Natural killer cell (primary cell): ENCODE measurements around the gene TRIM54. TPM values are rescaled to one million over a fixed set of nuclear protein-coding genes. Genes with fewer than 3 reads are reported as not detected.

Experiments
- ATAC-seq, 3 donors: fragments of 150-1000 bp in 2 of 3; fragments of 200-7000 bp in 1 of 3; cut with Tn5 transposase; 1 replicate in 1 of 3; 2 replicates in 2 of 3; pipeline ENCODE4 v1.10.0; 2021; ENCODE audit warnings: mild to moderate bottlenecking in 2 of 3, moderate library complexity in 2 of 3
- DNase-seq, 2 donors: peaks; one replicate each; pipeline versions ENCODE4 v3.0.0 to v3.0.0-alpha.2; 2013 to 2021; ENCODE audit warnings: mixed read lengths in 1 of 2
- H3K27ac ChIP-seq: one replicate; pipeline ENCODE4 v1.5.1; 2013; ENCODE audit warnings: mild to moderate bottlenecking, low read length
- H3K27me3 ChIP-seq: one replicate; pipeline ENCODE4 v1.6.1; 2013; ENCODE audit warnings: low read length; ENCODE audit not compliant: control insufficient read depth, insufficient read depth
- H3K36me3 ChIP-seq: one replicate; pipeline ENCODE4 v1.6.1; 2013; ENCODE audit warnings: low read length; ENCODE audit not compliant: control insufficient read depth, insufficient read depth
- H3K4me1 ChIP-seq: one replicate; pipeline ENCODE4 v1.6.1; 2013; ENCODE audit warnings: low read length; ENCODE audit not compliant: control insufficient read depth, insufficient read depth
- H3K4me3 ChIP-seq: one replicate; pipeline ENCODE4 v1.5.1; 2013; ENCODE audit warnings: low read length
- H3K9me3 ChIP-seq: one replicate; pipeline ENCODE4 v1.6.1; 2013; ENCODE audit warnings: low read length; ENCODE audit not compliant: control insufficient read depth, insufficient read depth
- H3K27ac Mint-ChIP-seq, 2 donors: one replicate each; pipeline ENCODE4 v1.8.0; 2022; ENCODE audit warnings: mild to moderate bottlenecking in 2 of 2, mixed read lengths in 2 of 2, moderate library complexity in 1 of 2
- H3K27me3 Mint-ChIP-seq, 2 donors: one replicate each; pipeline ENCODE4 v1.8.0; 2022; ENCODE audit warnings: low read depth in 2 of 2, mixed read lengths in 2 of 2
- H3K36me3 Mint-ChIP-seq: one replicate; pipeline ENCODE4 v1.8.0; 2022; ENCODE audit warnings: mixed read lengths
- H3K4me1 Mint-ChIP-seq, 2 donors: one replicate each; pipeline ENCODE4 v1.8.0; 2022; ENCODE audit warnings: mixed read lengths in 2 of 2
- H3K4me3 Mint-ChIP-seq: one replicate; pipeline ENCODE4 v1.8.0; 2022; ENCODE audit warnings: mild to moderate bottlenecking, moderate library complexity, mixed read lengths
- H3K9me3 Mint-ChIP-seq, 2 donors: one replicate each; pipeline ENCODE4 v1.8.0; 2022; ENCODE audit warnings: mixed read lengths in 2 of 2
- CTCF ChIP-seq: fragments of 200-600 bp; IDR thresholded peaks from one replicate; pipeline ENCODE4 v1.8.0; 2022; ENCODE audit warnings: antibody characterized with exemption
- WGBS: methylation state at CpG from one replicate; pipeline ENCODE4 v1.1.7; 2013; ENCODE audit warnings: missing lambda C conversion rate; ENCODE audit not compliant: insufficient coverage; 5-methylcytosine and 5-hydroxymethylcytosine counted together
- intact Hi-C: fragments of 100-400 bp; cut with micrococcal nuclease; formaldehyde crosslinking; loops from one replicate; pipeline ENCODE4 v1.14.2; 2022
- total RNA-seq, 4 donors: library from RNA; stranded (reverse); fragments of 120-200 nt in 1 of 4; gene quantifications; one replicate each; pipeline versions ENCODE4 v1.2.3 to v1.2.4, GENCODE V29; 2013 to 2022

Gene TRIM54
- total RNA-seq, 3 donors from 2014 or later (not counting 1 experiment from before 2014, with no cell fraction given), result 0.18 to 0.21 TPM; not detected in 1

GRCh38 chr2:27236626-27237025 lies 45.6 kb upstream of the TRIM54 start:
- Mint-ChIP-seq H3K27ac (no peak overlapping the region), H3K4me1 (no peaks in the 10 kb centered on the region), H3K9me3 (no peaks in the 10 kb centered on the region), H3K4me3 (no peak overlapping the region), H3K27me3 (no peaks in the 10 kb centered on the region), H3K36me3 (peaks cover 8% of the 10 kb centered on the region)
- H3K27ac ChIP-seq, result no peak overlapping the region
- H3K27me3 ChIP-seq, result no peaks in the 10 kb centered on the region
- no peak for ATAC-seq
- WGBS, result 98% methylated on average over 3 of the region's 3 CpGs
- no peaks in the 10 kb centered on the region for H3K9me3 ChIP-seq
- peaks cover 86% of the 10 kb centered on the region for H3K36me3 ChIP-seq
- H3K4me1 ChIP-seq, result no peaks in the 10 kb centered on the region
- DNase-seq, result no peak
- no peak for TF ChIP-seq CTCF
- intact Hi-C loops, result no loop called here
- no peak overlapping the region for H3K4me3 ChIP-seq

- Mint-ChIP-seq H3K36me3 (peaks cover 8% of the 10 kb centered on the region), H3K4me3 (no peak overlapping the region), H3K27ac (no peak overlapping the region), H3K4me1 (no peaks in the 10 kb centered on the region), H3K27me3 (no peaks in the 10 kb centered on the region), H3K9me3 (no peaks in the 10 kb centered on the region)
- ATAC-seq (no peak), DNase-seq (no peak)
- Histone ChIP-seq H3K4me3 (no peak overlapping the region), H3K36me3 (peaks cover 84% of the 10 kb centered on the region), H3K27me3 (no peaks in the 10 kb centered on the region), H3K9me3 (no peaks in the 10 kb centered on the region), H3K4me1 (no peaks in the 10 kb centered on the region), H3K27ac (no peak overlapping the region)
- 96% methylated on average over 15 of the region's 15 CpGs for WGBS
- no peak for TF ChIP-seq CTCF
- intact Hi-C loops, result no loop called here
Measured at GRCh38 chr2:27237341-27237945, 44.8 kb upstream of the TRIM54 start.

- H3K27me3 Mint-ChIP-seq, result no peaks in the 10 kb centered on the region
- H3K4me1 Mint-ChIP-seq, result no peaks in the 10 kb centered on the region
- Histone ChIP-seq H3K4me1 (no peaks in the 10 kb centered on the region), H3K27ac (no peak overlapping the region), H3K4me3 (no peak overlapping the region), H3K9me3 (no peaks in the 10 kb centered on the region), H3K36me3 (peaks cover 81% of the 10 kb centered on the region), H3K27me3 (no peaks in the 10 kb centered on the region)
- no peak for TF ChIP-seq CTCF
- H3K36me3 Mint-ChIP-seq, result peaks cover 8% of the 10 kb centered on the region
- no peak overlapping the region for H3K4me3 Mint-ChIP-seq
- H3K9me3 Mint-ChIP-seq, result no peaks in the 10 kb centered on the region
- DNase-seq (no peak), ATAC-seq (no peak)
- no peak overlapping the region for H3K27ac Mint-ChIP-seq
- intact Hi-C loops, result no loop called here
- WGBS, result 98% methylated on average over 8 of the region's 8 CpGs
Measured at GRCh38 chr2:27238976-27239375, 43.3 kb upstream of the TRIM54 start.

GRCh38 chr2:27240406-27240805 lies 41.8 kb upstream of the TRIM54 start:
- ATAC-seq (no peak), DNase-seq (no peak)
- Histone ChIP-seq H3K27me3 (no peaks in the 10 kb centered on the region), H3K36me3 (peaks cover 71% of the 10 kb centered on the region), H3K4me3 (no peak overlapping the region), H3K27ac (no peak overlapping the region), H3K4me1 (no peaks in the 10 kb centered on the region), H3K9me3 (no peaks in the 10 kb centered on the region)
- no peaks in the 10 kb centered on the region for H3K27me3 Mint-ChIP-seq
- 93% methylated on average over 7 of the region's 9 CpGs for WGBS
- H3K9me3 Mint-ChIP-seq, result no peaks in the 10 kb centered on the region
- TF ChIP-seq CTCF, result no peak
- H3K4me3 Mint-ChIP-seq, result no peak overlapping the region
- no peaks in the 10 kb centered on the region for H3K4me1 Mint-ChIP-seq
- intact Hi-C loops, result no loop called here
- H3K36me3 Mint-ChIP-seq, result peaks cover 8% of the 10 kb centered on the region
- no peak overlapping the region for H3K27ac Mint-ChIP-seq
